COLO668 (cell line): ENCODE measurements around the gene PAX8.
"Not testable (repeated sequence)": the region's sequence is repeated elsewhere in the genome, so short reads cannot be mapped to it uniquely, and the experiment has no call there.

ENCODE experiments used
- DNase-seq: peaks from one replicate; lab custom pipeline; 2025; ENCODE audit not compliant: unreplicated experiment; lab: John Stamatoyannopoulos, UW

Gene PAX8

DNA sequence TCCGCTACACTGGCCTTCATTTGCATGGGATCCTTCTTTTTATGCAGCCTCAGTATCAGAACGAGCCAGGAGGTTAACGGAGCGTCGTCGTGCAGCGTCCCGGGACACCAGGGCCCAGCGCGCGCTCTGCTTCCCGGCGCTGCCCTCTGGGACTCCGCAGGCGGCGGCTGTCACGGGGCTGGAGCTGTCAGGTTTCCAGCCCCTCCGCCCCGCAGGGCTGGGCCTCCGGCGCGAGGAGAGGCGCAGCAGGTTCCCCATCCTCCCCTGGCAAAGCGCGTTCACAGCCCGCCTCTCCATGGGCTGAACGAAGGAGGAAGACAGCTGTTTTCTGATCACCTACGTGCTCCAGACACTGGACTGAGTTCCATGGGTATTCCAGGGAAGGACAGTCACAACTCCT, 12.5 kb upstream of the PAX8 start:
- no peak for DNase-seq

DNA sequence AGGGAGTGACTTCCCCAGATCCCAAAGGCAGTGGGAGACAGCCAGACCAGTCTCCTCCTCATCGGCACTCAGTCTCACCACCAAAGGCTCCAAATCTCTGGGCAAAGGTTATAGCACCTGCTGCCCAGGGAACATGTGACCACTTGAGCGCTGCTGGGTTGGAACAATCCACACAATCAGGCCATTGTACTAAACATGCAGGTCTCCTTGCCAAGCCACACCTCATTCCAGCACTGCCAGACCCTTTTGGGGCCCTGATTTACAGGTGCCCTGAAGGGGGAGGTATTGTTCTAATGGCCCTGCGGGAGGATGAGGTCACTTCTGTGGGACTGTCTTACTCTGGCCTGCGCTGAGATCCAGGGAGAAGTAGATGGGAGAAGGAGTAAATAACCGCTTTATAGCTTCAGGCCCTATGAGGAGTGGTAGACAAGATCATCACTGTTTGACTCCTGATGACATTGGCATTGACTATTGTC, 10.0 kb upstream of the PAX8 start:
- peak; percentile 32 for DNase-seq

DNA sequence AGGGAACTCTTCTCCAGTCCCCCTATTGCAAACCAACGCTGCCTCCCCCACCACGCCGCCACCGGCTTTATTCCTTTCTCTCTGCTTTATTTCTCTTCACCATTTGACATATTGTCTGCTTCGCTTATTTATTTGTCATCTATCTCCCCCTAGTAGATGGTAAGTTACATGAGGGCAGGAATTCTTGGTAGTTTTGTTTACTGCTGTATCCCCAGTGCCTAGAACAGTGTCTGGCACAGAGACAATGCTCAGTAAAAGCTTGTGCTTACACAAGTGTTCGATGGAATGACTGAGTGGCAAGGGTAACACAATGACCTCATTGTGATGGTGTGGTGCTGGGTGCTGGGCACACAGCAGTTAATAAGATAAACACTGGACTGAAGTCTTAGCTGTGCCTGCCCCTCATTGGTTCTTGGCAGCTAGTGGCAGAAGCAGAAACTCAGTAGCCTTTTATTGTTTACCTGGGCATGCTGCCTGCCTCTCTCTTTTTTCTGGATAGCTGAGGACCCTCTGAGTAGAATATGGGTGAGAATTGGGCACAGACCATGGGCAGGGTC, 9.5 kb upstream of the PAX8 start:
- not testable (repeated sequence) for DNase-seq

DNA sequence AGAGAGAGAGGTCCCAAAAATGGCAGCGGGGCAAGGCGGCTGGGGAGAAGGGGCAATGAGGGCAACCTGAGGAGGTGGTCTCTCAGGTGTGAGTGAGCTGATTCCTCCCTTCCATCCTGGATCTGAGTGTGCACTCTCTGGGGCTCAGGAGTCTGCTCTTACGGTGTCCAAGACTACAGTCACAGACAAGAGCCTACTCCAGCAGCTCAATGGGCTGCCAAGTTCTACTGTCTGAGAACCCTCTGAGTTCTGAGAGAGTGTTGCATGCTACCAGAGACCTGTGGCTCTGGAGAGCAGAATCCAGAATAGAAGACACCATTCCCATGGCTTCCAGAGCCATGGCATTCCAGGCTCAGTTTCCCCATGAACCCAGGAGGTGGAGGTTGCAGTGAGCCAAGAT, 7.1 kb upstream of the PAX8 start:
- DNase-seq: no peak

DNA sequence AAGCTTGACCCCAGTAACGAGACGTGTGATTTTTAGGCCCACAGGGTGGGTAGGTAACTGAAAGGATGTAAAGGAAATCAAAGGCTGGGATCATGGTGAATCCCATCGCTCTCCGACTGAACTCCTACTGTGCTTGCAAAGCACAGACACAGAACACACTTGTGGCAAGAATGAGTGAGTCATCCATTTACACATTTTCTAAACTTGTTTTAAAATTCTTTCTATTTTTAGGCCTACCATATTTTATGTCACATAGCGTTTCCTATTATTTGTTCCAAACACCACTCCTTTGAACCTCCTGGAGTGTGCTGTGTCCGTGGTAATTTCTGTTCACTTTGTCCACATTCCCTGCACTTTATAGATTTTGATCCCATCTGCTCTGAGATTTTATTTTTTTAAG, 6.3 kb upstream of the PAX8 start:
- DNase-seq: not testable (repeated sequence)

DNA sequence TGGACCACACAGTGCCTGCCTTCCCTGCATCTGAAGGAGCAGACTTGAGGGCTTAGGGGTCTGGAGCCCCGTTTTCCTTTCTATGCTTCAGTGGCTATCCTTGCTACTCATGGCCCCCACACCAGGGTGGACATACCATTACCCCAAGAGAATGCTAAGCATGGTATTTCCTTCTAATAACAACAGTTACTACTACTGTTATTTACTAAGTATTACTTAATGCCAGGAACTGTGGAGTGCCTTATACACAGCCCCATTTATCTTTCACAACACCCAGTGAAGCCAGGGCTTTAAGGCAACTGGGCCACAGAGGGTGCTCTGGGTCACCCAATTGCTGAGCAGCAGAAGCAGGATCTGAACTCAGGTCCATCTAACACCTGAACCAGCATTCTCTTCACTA, 5.8 kb upstream of the PAX8 start:
- DNase-seq: no peak

DNA sequence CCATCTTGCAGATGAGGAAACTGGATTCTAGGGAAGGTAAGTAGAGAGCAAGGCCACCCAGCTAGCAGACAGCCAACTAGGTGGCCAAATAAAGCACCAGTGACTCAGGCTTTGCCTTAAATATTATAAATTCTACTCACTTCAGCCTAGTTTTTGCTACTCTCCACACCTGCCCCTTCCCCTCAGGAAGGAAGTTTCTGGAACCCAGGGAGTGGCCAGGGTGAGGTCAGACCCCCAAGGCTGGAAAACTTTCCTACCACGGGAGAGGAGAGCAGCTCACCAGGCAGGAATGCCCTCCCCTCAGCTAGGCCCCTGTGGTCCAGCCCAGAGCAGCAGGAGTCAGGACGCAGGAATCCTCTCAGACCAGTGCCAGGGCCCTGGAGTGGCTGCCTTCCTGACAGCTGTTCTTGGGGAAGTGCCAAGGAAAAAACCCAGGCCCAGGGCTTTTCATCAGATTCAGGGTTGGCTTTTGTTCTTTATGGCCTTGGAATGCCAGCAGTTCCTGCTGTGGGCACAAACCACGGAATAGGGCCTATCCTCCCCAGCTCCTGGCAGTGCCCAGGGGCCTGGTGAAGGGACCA, 5.1 kb upstream of the PAX8 start:
- no peak for DNase-seq

DNA sequence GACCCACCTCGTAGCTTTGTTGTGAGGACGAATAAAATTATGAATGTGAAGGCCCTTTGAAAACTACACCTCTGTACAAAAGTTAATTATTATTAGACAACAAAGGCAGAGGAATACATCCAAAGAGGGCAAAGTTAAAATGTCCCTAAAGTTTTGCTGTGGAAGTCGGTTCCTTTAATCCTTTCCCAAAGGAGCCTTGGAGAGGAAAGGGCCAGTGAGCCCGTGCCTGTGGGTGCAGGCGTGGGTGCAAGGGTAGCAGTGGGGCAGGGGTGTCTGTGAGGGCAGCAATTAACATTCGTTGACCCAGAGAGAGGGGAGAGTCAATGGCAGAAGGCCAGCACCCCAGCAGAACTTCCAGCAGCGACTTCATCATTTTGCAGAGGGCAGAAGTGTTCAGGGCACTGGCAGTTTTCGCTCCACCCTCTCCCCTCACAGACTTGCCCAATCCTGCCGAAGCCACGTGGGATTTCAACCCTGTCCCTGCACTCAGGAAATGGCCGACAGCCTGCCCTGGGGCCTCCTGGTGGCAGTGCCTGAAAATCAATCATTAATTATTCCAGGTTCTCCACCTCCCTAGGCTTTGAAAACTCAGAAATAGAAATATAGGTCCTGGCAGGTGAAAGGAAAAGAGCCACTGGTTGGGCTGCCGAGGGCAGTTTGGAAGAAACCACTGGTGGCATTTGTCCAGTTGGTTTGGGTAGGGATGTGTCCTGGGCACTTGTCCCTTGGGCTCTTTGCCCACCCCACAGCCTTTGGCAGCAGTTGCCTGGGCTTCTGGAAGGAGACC, 4.2 kb upstream of the PAX8 start:
- DNase-seq: no peak

DNA sequence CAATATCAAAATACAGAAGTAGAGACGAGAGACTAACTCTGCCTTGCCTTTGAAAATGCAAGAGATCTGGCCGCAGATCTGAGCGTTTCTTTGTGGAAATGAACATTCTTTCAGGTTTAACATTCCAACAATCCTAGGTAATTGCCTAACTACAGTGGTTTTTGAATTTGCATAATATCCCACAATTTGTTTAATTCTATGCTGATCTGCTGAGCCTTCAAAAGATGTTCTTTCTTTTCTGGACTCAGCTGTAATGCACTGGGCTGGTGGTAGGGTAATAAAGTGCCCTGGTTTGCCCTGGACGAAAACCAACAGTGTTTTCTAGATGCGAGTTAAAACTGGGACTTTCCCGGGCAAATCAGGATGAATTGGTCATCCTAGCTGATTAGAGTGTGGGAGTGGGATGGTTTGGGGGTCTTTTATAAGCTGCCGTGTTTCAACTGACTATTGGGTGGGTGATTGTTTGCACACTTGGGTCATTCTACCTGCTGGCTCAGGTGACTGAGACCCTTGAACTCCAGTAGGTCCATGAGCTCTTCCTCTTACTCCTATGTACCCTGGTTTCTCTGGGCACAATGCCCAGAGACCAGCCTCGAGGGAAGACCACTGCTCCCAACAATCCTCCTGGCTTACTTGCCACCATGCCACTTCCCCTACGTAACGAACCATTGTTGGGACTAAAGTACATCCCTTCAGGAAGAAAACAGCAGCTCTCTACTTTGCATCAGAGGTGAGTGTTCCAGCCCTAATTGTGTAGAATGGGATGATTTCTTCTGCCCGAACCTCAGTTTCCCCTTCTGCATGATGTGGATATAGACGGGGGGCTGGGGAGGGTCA, 3.4 kb upstream of the PAX8 start:
- no peak for DNase-seq

DNA sequence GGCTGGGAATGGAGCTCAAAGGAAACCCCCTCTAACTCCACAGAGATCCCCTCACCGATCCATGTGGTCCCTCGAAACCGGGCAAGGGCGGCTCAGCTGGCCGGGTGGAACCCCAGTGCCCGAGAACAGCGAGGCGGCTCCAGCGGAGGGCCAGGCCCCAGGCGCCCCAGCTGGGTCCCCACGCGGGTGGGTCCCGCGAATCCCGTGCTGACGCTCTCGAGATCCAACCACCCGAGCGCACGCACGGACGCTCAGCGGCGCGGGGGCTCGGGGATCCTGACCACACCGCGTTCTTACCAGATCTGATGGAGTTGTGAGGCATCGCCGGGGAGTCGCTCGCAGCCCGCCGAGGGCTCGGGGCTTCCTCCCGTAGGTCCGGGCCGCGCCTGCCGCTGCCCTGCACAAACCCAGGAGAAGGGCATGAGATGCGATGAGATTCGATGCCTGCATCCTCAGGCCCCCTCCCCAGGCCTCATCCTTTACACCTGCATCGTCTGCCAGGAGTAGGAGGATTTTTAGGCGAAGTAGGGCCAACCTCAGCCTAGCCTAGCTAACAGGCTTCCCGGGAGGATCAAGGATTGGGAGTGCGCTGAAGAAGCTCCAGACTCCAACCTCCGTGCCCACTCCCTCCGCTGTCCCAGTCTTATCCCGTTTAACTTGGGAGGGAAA, 514 bp downstream of the PAX8 start:
- no peak for DNase-seq

DNA sequence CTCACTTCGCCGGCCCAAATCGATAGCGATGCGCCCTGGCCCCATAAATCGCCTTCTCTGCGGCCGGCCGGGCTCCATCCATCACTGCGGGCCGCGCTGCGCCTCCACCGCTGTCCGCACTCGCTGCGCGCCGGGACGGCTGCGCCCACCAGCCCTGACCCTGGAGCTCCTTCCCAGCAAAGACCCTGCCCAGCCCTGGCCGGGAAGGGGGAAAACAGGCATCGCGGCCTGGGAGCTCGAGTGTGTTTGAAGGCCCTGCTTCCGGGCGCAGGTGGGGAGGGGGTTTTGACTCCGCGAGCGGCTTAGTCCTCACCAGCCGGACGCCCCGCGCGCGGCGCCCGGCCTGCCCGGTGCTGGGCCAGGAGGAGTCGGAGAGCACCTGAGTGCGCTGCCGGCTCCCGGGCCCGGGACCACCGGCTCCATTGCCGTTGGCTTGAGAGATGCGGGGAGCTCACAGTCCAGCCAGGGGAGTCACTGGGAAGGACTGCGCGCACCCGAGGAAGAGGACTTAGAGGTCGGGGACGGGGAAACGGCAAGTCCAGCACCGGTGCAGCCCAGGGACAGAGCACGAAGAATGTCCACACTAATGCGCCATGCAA, 1.1 kb downstream of the PAX8 start:
- no peak for DNase-seq

DNA sequence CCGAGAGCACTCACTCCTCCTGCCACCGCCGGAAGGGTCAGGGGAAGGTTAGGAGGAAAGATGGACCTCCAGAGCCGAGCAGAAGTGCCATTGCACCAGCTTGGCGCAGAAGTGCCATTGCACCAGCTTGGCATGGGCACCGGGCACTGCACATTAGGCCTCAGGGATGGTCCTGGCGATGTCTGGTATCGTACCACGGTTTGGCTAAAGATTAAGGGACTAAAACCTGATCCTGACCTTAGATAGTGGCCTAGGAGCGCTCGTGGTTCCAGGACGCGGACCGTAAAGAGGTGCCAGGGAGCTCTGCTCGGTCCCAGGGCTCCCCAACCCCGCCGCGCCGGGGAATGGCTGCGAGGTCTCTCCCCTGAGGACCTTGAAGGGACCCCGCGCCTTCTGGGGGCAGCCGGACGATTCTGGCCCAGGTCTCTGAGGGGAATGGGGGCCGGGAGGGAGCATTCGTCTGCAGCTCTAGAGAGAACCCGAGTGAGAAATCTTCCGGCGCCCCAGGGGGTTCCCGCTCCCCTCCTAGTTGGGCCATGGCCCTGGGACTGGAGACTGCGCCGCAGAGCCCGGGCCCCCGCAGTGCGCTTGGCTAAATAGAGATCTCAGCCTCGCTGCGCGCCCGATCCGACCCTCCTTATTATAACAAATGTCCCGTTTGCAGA, 1.8 kb downstream of the PAX8 start:
- no peak for DNase-seq

DNA sequence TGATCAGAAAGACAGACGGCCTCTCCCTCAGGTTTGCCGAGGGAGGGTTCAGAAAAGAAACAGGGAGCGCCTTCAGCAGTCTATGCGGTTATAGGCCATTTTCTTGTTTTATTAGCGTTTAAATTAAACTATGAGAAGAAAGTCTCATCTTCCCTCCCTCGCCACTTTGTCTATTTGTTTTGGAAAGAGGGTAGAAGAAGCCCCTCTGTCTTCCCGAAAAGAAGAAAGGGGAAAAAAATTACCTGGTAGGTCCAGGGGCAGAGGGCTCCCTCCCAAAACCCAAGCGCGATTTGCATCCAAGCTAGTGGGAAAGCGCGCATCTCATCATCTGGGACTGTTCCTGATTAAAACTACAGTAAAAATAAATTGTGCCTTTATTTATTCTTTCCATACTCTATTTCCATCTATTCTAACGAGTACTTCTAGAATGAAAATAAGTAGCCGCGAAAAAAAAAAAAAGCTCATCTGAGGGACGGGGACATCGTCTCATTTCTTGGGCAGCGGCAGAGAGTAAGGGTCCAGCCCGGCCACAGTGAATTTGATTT, 2.4 kb downstream of the PAX8 start:
- DNase-seq: no peak

DNA sequence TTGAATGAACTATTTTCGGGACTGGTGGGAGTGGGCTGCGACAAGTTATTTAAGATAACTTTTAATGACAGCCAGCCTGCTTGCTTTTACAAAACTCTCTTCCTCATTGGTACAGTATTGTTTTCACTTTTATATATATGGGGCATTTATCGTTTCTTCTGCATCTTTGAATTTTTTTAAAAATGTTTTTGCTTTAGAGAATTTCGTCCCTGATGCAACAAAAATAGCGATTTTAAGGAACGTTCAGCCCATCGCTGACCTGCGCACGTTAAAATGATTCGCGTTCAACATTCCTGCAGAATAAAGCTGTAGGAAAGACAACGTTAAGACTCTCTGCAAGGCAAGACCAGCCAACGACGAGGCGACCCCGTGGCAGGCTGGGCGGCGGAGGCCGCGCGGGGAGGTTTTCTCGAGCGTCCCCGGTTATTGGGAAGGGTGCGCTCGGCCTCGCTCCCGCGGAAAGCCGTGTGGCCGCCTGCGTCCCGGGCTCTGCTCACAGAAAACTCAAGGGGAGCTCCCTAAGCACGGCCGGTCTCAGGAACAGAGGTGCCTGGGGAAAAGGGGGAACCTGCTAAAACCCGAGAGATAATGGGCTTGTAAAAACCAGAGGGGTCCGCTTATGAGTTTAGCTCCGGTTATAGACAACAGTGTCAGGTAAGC, 3.0 kb downstream of the PAX8 start:
- no peak for DNase-seq

DNA sequence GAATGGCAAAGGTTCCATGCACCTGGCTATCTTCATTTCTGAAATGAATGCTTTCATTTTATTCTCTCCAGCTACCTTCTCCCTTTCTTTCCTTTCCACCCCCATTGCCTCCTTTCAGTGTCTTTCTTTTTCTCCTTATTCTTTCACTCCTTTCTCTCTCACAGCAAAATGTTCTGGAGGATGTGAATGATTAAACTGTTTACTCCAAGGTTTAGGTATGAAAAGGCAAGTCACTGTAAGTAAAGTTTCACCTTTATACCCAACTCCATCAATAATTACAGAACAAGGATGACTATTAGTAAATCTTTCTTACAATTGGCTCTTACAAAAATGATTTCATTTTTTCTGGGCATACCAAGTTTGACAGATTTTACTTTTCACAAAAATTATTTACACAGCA, 4.3 kb downstream of the PAX8 start:
- DNase-seq: no peak

DNA sequence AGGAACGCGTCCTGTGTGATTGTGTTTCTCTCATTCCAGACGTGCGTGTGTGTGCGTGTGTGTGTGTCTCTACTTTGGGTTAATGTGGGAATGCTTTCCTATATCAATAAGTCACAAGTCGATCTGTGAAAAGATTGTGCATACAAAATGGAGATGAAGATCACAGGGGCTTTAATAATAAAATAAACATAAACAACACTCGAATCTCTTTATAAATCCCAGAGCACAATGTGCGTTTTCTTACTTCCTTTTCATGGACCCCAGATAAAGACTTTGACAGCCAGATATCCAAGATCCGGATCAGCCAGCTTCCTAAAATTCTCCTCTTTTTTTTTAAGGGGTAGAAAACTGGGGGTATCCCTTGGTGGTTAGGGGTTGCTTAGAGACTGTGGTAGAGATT, 4.7 kb downstream of the PAX8 start:
- no peak for DNase-seq

DNA sequence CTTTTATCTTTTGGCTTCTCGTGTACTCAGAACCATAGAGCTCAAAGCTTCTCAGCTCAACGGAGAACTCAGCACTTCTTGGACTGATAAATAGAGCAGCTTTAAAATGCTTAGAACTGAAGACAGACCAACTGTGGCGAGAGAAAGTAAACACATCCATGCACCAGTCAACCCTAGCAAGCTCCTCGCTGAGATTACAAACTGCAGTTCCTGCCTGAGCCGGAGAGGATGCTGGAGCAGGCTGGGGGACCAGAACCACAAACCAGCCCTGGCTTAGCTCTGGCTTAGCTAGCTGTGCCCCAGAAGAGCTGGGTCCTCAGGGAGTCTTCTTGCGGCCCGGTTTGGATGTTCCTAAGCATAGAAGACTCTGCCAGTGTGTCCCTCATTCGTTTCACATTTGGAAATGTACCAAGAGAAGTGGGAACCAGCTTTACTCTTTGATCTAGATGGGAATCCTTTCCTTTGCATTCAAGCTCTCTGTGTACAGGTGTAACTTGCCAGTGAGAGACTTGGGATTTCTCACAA, 5.6 kb downstream of the PAX8 start:
- no peak for DNase-seq

DNA sequence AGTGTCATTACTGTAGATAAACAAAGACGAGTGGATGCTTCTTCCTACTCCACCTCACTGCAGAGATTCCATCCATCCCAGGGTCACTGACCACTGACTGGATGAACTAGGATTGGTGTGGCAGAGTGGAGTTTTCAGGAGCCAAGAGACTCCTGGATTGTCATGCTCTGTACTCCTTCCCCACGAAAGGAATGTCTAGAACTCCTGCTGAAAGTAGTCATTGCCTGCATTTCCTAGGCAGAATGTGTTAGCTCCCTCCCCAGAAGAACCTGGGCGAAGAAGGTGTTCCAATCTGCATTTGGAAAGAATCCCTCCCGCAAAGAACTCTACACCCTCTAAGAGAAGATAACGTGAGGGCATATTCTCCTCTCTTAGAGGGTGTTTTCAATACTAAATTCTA, 6.2 kb downstream of the PAX8 start:
- no peak for DNase-seq
